ENCODE results near the gene OR10H3.
"Not testable (repeated sequence)": the region's sequence is repeated elsewhere in the genome, so short reads cannot be mapped to it uniquely, and the experiment has no call there.

The OR10H3 gene

GRCh38 chr19:15779756-15780476, 42.1 kb downstream of the OR10H3 start:
- no peak for DNase-seq

- no peak for DNase-seq
Measured at GRCh38 chr19:15780610-15781418, 43.0 kb downstream of the OR10H3 start.

DNA sequence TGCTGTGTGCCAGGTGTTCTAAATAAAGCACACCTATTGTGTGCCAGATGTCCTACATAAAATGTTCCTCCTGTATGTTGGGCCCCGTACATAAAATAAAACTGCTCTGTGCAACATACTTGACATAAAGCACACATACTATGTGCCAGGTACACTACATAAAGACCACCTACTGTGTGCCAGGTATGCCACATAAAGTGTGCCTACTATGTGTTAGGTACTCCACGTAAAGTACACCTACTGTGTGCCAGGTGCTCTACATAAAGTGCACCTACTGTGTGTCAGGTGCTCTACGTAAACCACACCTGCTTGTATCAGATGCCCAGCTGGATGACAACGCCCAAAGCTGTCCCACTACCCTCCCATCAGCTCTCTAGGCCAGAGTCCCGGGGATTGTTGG, 43.9 kb downstream of the OR10H3 start:
- no peak for DNase-seq

GRCh38 chr19:15782211-15782610, 44.4 kb downstream of the OR10H3 start:
- no peak for DNase-seq

GRCh38 chr19:15782896-15783295, 45.1 kb downstream of the OR10H3 start:
- not testable (repeated sequence) for DNase-seq

GRCh38 chr19:15787611-15788155, 49.9 kb downstream of the OR10H3 start, which contains the start of gene OR10H5:
TSS of gene OR10H5 (plus strand) at chr19:15787661. CDS start at chr19:15794049, 6,388 bp downstream.
- DNase-seq = no peak

DNA sequence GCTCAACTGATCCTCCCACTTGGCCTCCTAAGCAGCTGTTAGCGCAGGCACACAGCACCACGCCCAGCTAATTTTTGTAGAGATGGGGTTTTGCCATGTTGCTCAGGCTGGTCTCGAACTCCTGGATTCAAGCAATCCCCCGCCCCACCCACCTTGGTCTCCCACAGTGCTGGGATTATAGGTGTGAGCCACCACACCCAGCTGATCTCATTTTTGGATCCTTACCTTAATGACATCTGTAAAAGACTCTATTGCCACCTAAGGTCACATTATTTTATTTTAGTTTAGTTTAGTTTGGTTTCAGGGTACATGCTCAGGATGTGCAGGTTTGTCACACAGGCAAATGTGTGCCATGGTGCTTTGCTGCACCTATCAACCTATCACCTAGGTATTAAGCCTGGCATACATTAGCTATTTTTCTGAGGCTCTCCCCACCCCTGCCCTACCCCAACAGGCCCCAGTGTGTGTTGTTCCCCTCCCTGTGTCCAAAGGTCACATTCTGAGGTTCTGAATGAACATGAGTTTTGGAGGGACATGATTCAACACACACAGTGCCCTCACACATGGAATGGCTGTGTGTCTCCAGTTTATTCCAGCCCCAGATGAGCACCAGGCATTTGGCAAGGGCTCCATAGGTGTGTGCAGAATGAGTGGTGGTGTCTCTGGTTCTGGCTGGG, 50.9 kb downstream of the OR10H3 start:
- no peak for DNase-seq

DNA sequence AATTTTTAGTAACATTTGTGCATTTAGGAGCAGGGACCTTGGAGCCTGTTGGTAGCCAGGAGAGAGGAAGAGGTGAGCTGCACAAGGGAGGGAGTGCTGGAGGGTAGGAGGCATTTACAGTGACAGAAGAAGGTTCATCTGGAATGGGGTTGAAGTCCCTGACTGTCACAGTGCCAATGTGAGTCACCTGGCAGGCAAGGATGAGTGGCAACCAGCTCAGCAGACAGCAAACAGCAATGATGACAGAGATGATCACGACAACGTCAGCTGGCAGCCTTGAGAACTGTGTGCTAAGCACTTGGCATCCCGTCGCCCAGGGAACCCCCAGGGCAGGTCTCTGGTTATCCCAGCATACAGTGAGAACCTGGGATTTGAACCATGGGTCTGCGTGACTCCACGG, 52.3 kb downstream of the OR10H3 start:
- no peak for DNase-seq
